Stomach (tissue), 9 donors: ENCODE data around the gene NEU4. TPM values are rescaled to one million over a fixed set of nuclear protein-coding genes. Genes with fewer than 3 reads are reported as not detected.
"Not testable (repeated sequence)": the region's sequence is repeated elsewhere in the genome, so short reads cannot be mapped to it uniquely, and the experiment has no call there.

ENCODE experiments used
- DNase-seq, 2 donors: peaks; one replicate each; pipeline versions ENCODE4 v3.0.0 to v3.0.0-alpha.2; 2013 to 2019
- H3K27ac ChIP-seq, 5 donors: fragments of 200-600 bp in 4 of 5; sonication (generic) in 4 of 5; one replicate each; pipeline ENCODE4 v1.5.1; 2013 to 2019; ENCODE audit warnings: mild to moderate bottlenecking in 1 of 5, moderate library complexity in 1 of 5
- H3K27me3 ChIP-seq, 3 donors: fragments of 200-600 bp; sonication (generic); one replicate each; pipeline ENCODE4 v1.5.1; 2017 to 2019; ENCODE audit warnings: mixed run types in 1 of 3
- H3K36me3 ChIP-seq, 4 donors: fragments of 200-600 bp; sonication (generic); 1 replicate in 3 of 4; 2 replicates in 1 of 4; pipeline ENCODE4 v1.5.1; 2016 to 2019
- H3K4me1 ChIP-seq, 4 donors: fragments of 200-600 bp; sonication (generic); one replicate each; pipeline ENCODE4 v1.5.1; 2016 to 2019
- H3K4me3 ChIP-seq, 4 donors: fragments of 200-600 bp; sonication (generic) in 3 of 4; one replicate each; pipeline ENCODE4 v1.5.1; 2016 to 2019; ENCODE audit warnings: mild to moderate bottlenecking in 1 of 4
- H3K9me3 ChIP-seq, 4 donors: fragments of 200-600 bp; sonication (generic); one replicate each; pipeline ENCODE4 v1.5.1; 2016 to 2019
- EP300 ChIP-seq: sonication (generic); formaldehyde crosslinking; IDR thresholded peaks from one replicate; pipeline ENCODE4 v1.6.1; 2017; ENCODE audit warnings: antibody characterized with exemption
- POLR2A ChIP-seq, 4 donors: fragments of 450-650 bp; IDR thresholded peaks; one replicate each; pipeline ENCODE4 v1.6.1; 2016; ENCODE audit warnings: antibody characterized with exemption in 4 of 4, control low read depth in 2 of 4, mild to moderate bottlenecking in 1 of 4, moderate library complexity in 1 of 4
- POLR2AphosphoS5 ChIP-seq, 3 donors: sonication (generic); formaldehyde crosslinking; IDR thresholded peaks; one replicate each; pipeline ENCODE4 v1.6.1; 2016; ENCODE audit warnings: antibody characterized with exemption in 3 of 3
- WGBS, 5 donors: extraction: QIAGEN DNeasy Blood & Tissue Kit in 3 of 5; methylation state at CpG; one replicate each; pipeline versions ENCODE4 v1.1.5 to v1.1.7; 2013 to 2018; 5-methylcytosine and 5-hydroxymethylcytosine counted together
- intact Hi-C: fragments of 100-400 bp; cut with DNase I; formaldehyde crosslinking; loops from one replicate; pipeline ENCODE4 v1.15.1; 2023; ENCODE audit warnings: low total_unique reads
- polyA plus RNA-seq, 3 donors: library from polyadenylated mRNA; stranded (reverse); fragments of 200-250 nt; gene quantifications; one replicate each; pipeline ENCODE4 v1.2.3, GENCODE V29; 2013
- total RNA-seq, 5 donors: library from RNA; depleted of rRNA; stranded (reverse); fragments of >200 nt; gene quantifications; one replicate each; pipeline versions ENCODE4 v1.1.0 to v1.2.3, GENCODE V29; 2014 to 2016
- TF ChIP-seq, protein P1 (sequence below), 7 experiments: fragments of 450-650 bp in 4 of 7; fragments of 200-600 bp in 3 of 7; sonication (generic) in 3 of 7; IDR thresholded peaks; one replicate each; pipeline ENCODE4 v1.5.1; 2016 to 2019; ENCODE audit warnings: antibody characterized with exemption in 7 of 7, control low read depth in 2 of 7, mild to moderate bottlenecking in 1 of 7
- donor health status: healthy with polysubstance abuse.
- donor health status: Bipolar disorder and iron deficiency.
- donor health status: healthy.

Gene NEU4
- total and polyA plus RNA-seq, 8 donors, result 0.08 to 415 TPM; not detected in 6

DNA sequence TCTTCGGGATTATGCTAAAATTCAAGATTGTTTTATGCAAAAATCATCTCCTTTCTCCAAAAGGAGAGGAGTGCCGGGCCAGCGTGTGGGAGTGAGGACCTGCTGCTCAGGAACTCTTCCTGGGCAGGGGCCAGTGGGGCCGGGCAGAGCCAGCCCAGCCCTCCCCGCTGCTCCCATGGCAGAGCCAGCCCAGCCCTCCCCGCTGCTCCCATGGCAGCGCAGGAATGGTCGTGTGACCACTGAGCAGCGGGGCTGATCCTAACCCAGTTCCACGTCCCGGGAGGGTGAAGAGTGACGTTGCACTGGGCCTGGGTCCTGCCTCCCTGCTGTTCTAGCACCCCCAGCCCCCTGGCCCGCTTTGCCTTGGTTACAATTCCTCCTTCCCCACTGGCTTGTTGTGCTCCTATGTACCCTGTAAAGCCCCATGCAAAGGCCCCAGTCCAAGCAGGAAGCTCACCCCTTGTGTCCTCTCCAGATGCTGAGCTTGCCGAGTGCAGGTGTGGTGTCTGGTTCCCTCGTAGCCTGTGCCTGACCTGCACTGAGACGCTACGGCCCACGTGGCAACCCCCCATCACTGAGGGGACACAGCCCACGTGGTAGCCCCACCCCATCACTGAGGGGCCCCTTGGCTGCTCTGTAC, 11.4 kb upstream of the NEU4 start:
- Histone ChIP-seq H3K4me1 (no peaks in the 10 kb centered on the region), H3K27ac (no peak overlapping the region), H3K4me3 (no peak overlapping the region), H3K36me3 (no peaks in the 10 kb centered on the region), H3K27me3 (peaks cover under 1 to 57% (median 4%) of the 10 kb centered on the region in 3 donors), H3K9me3 (no peaks in the 10 kb centered on the region)
- TF ChIP-seq POLR2A (IDR thresholded peaks at IDR 0.05) (no peak), EP300 (no peak), POLR2AphosphoS5 (IDR thresholded peaks at IDR 0.05) (no peak)
- TF ChIP-seq, protein P1, sequence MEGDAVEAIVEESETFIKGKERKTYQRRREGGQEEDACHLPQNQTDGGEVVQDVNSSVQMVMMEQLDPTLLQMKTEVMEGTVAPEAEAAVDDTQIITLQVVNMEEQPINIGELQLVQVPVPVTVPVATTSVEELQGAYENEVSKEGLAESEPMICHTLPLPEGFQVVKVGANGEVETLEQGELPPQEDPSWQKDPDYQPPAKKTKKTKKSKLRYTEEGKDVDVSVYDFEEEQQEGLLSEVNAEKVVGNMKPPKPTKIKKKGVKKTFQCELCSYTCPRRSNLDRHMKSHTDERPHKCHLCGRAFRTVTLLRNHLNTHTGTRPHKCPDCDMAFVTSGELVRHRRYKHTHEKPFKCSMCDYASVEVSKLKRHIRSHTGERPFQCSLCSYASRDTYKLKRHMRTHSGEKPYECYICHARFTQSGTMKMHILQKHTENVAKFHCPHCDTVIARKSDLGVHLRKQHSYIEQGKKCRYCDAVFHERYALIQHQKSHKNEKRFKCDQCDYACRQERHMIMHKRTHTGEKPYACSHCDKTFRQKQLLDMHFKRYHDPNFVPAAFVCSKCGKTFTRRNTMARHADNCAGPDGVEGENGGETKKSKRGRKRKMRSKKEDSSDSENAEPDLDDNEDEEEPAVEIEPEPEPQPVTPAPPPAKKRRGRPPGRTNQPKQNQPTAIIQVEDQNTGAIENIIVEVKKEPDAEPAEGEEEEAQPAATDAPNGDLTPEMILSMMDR (IDR thresholded peaks at IDR 0.05), result no peak
- WGBS, 5 donors, result 79 to 84% (median 83%) methylated on average over 19 of the region's 19 CpGs
- peak in 1 of 2 donors; percentile 5 for DNase-seq
- intact Hi-C loops, result no loop called here

DNA sequence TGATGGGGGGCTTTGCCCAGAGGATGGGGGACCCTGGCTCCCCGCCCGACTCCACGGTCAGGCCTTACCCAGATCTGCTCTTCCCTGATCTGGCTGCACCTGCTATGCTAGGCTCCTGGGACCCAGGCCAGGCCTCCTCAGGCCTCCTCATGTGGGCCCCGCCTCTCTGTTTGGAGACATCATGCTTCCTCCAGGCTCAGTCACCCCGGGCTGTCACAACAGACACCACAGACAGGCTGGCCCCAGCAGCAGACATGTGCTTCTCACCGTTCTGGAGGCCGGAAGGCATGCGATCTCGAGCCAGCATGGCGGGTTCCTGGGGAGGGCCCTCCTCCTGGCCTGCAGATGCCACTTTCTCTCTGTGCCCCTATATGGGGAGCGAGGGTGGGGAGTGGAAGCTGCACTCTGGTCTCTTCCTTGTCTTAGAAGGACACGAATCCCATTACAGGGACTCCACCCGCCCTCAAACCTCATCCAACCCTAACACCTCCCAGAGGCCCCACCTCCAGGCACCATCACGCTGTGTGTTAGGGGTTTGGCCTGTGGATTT, 10.8 kb upstream of the NEU4 start:
- peaks cover 4 to 63% (median 7%) of the 10 kb centered on the region in 3 donors for H3K27me3 ChIP-seq
- H3K4me3 ChIP-seq, result no peak overlapping the region
- no peak overlapping the region for H3K27ac ChIP-seq
- no peaks in the 10 kb centered on the region for H3K9me3 ChIP-seq
- DNase-seq, result peak; percentile 7 to 22
- 78 to 88% (median 83%) methylated on average over 9 to 14 of the region's 14 CpGs for WGBS, 5 donors
- peaks cover 2 to 4% (median 3%) of the 10 kb centered on the region in 4 donors for H3K4me1 ChIP-seq
- intact Hi-C loops, result no loop called here
- H3K36me3 ChIP-seq, result no peaks in the 10 kb centered on the region
- no peak for TF ChIP-seq POLR2AphosphoS5 (IDR thresholded peaks at IDR 0.05)
- TF ChIP-seq, protein P1 (IDR thresholded peaks at IDR 0.05), result no peak
- TF ChIP-seq EP300, result no peak
- no peak for TF ChIP-seq POLR2A (IDR thresholded peaks at IDR 0.05)

DNA sequence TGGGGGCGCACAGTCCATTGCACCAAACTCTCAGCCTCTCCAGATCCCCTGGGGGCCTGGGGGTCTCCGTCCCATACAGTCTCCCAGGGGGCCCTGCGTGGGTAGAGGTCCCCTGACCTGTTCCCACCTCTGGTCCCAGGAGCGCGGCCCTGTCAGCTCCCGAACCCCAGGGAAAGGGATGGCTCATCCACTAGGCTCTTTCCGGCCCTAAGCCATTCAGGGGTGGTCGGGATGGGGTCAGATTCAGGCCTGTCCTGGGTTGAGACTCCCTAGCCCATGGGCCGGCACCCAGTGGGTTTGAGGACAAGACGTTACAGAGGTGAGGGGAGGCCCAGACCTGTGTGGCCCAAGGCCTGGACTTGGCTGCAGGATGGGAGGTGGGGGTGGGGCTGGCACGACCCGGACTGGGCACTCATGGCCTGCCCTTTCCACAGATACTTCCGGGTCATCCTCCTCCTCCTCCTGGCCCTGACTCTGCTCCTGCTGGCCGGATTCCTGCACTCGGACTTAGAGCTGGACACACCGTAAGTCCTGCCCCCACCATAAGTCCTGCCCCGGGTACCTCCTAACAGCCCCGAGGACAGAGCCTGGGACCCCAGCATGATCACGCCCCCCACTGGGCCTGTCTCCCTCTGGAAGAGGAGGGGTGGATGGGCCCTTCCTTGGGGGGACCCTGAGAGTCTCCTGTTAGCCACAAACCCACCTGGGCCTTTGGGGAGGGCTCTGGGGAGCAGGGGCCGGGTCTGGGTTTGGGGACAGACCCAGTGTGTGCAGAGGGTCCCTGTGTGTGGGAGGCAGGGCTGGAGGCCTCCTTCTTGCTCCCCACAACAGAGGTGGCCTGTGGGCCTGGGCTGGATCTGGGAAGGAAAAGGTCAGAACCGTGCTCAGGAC, 10.1 kb upstream of the NEU4 start:
- no peak overlapping the region for H3K27ac ChIP-seq
- no peak for DNase-seq
- H3K4me1 ChIP-seq, result peaks cover 9 to 11% (median 10%) of the 10 kb centered on the region in 4 donors
- intact Hi-C loops, result no loop called here
- 88 to 94% (median 92%) methylated on average over 9 to 21 of the region's 21 CpGs for WGBS, 5 donors
- no peak overlapping the region for H3K4me3 ChIP-seq
- H3K36me3 ChIP-seq, result no peaks in the 10 kb centered on the region
- peaks cover 4 to 71% (median 14%) of the 10 kb centered on the region in 3 donors for H3K27me3 ChIP-seq
- H3K9me3 ChIP-seq, result no peaks in the 10 kb centered on the region
- TF ChIP-seq POLR2A (IDR thresholded peaks at IDR 0.05), result no peak
- TF ChIP-seq, protein P1 (IDR thresholded peaks at IDR 0.05), result no peak
- no peak for TF ChIP-seq EP300
- no peak for TF ChIP-seq POLR2AphosphoS5 (IDR thresholded peaks at IDR 0.05)

DNA sequence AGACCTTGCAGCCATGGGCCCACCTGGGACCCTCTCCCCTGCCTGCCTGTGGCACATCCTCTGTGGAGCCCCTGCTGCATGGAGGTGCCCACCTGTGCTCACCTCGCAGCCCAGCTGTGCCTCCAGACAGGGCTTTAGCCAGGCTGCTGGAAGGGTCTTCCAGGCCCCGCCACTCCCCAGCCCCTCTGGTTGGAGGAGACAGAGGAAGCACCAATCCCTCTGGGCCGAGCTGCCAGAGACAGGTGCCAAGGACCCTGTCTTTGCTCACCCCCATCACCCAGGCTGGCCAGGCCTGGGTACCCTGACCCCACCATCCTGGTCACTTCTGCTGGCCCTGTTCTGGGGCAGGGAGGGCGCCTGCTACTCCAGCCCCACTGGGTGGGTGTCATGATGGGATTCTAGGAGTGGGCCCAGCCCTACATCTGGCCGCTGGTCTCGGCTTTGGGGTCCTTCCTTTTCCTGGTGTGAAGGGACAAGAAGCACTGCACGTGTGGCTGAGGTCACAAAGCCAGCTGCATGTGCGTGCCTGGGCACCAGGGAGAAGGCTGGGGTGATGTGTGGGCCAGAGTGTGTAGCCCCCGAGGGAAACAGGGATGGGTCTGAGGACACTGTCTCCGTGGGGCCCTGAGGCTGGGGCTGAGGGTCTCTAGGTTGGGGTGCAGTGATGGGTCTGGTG, 9.3 kb upstream of the NEU4 start:
- Histone ChIP-seq H3K36me3 (no peaks in the 10 kb centered on the region), H3K4me1 (peaks cover 15 to 19% (median 18%) of the 10 kb centered on the region in 4 donors), H3K27me3 (peaks cover 11 to 78% (median 22%) of the 10 kb centered on the region in 3 donors), H3K4me3 (no peak overlapping the region), H3K27ac (no peak overlapping the region), H3K9me3 (no peaks in the 10 kb centered on the region)
- intact Hi-C loops, result no loop called here
- 77 to 91% (median 89%) methylated on average over 7 to 10 of the region's 10 CpGs for WGBS, 5 donors
- no peak for DNase-seq
- TF ChIP-seq POLR2AphosphoS5 (IDR thresholded peaks at IDR 0.05) (no peak), EP300 (no peak), POLR2A (IDR thresholded peaks at IDR 0.05) (no peak)
- TF ChIP-seq, protein P1 (IDR thresholded peaks at IDR 0.05), result no peak

DNA sequence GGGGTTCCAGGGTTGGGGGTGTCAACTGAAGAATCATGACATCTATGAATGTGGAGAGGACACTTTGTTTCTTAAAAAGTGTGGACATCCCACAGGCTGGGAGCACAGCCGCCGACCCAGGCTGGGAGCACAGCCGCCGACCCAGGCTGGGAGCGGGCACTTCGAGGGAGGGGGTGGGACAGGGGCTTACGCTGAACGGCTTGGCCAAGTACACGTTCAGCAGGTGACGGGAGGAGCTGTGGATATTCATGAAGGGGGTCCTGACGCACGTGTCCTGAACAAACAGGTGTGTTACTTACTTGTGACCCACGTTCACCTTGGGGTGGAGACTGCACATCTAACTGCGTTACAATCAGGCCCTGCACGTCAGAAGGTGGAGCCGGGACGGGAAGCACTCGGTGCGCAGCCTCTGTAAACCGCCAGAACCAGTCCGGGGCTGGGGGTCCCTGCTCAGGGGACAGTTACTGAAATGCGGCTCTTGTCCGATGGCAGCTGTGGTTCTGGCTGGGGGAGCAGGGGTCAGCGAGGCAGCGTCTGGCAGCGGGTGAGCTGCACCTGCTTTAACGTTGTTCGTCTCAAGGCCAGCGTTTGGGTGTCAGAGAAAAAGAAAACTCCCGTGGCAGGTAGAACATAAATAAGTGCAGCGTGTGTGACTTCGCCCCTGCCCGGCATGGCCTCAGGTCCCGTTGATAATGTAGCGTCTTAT, 8.6 kb upstream of the NEU4 start:
- H3K4me3 ChIP-seq, H3K27ac ChIP-seq, intact Hi-C loops, H3K9me3 ChIP-seq, H3K36me3 ChIP-seq: not testable (repeated sequence)
- peaks cover 8 to 82% (median 25%) of the 10 kb centered on the region in 3 donors for H3K27me3 ChIP-seq
- 51 to 67% (median 62%) methylated on average over 34 to 35 of the region's 35 CpGs for WGBS, 5 donors
- peak in 1 of 2 donors; percentile 49 for DNase-seq
- peaks cover 15 to 22% (median 21%) of the 10 kb centered on the region in 4 donors for H3K4me1 ChIP-seq
